Adrenal gland (tissue), 5 donors: Measurements from ENCODE around the gene RUVBL2.

ENCODE experiments used
- CTCF ChIP-seq, 6 experiments: fragments of 450-650 bp in 4 of 6; fragments of 200-600 bp in 2 of 6; sonication (generic) in 1 of 6; IDR thresholded peaks; 1 replicate in 5 of 6; 2 replicates in 1 of 6; pipeline versions ENCODE4 v1.5.1 to v1.8.0; 2016 to 2021; ENCODE audit warnings: antibody characterized with exemption in 6 of 6, mild to moderate bottlenecking in 2 of 6, moderate library complexity in 1 of 6
- POLR2A ChIP-seq, 2 donors: fragments of 450-650 bp; IDR thresholded peaks; one replicate each; pipeline ENCODE4 v1.6.1; 2017; ENCODE audit warnings: antibody characterized with exemption in 2 of 2, mild to moderate bottlenecking in 2 of 2, moderate library complexity in 1 of 2
- donor health status: DM: no; HTN: no; CAD: no.

DNA sequence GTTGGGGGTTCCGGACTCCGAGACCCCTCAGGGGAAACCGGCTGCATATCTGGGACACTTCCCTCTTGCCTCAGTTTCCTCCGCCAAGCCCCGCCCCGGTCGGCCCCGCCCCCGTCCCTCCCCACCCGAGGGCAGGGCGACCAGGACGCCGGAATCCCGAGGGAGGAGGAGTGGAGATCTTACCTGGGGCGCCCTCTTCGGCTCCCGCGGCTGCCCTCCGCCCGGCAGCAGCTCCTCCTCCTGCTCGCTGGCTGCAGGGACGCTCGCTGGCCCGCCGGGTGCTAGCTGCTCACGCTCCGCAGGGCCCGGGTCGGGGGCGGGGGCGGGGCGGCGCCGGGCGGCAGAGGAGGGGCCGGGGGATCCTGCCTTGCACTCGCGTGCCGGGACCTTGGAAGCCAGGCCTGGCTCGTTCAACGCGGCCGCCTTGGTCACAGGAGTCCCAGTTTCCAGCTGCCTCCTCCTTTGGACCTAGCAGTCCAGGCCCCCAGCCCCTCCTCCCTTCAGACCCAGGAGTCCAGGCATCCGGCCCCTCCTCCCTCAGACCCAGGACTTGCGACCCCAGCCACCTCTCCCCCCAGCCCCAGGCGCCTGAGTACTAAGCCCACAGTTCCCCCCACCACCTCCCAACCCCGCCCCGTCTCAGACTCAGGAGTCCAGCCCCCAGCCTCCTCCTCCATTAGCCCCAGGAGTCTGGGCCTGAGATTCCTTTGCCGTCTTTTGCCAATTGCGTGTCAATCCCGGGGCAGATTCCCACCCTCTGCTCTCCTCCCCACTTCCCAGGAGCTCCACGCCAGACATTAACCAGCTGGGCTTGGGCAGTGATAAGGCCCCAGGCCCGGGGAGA lies 71.3 kb downstream of the RUVBL2 start, which contains the start of gene NTF4:
- no peak for TF ChIP-seq CTCF (IDR thresholded peaks at IDR 0.05)
- TF ChIP-seq POLR2A (IDR thresholded peaks at IDR 0.05), result no peak
